Ascending aorta (tissue), 2 donors: ENCODE results near the gene LMNTD1. TPM values are rescaled to one million over a fixed set of nuclear protein-coding genes. Genes with fewer than 3 reads are reported as not detected.
"Not testable (repeated sequence)": the region's sequence is repeated elsewhere in the genome, so short reads cannot be mapped to it uniquely, and the experiment has no call there.

Experiments used
- DNase-seq, 2 donors: peaks; one replicate each; pipeline ENCODE4 v3.0.0-alpha.2; 2019; ENCODE audit warnings: low spot score in 2 of 2
- H3K27ac ChIP-seq, 2 donors: fragments of 200-600 bp; sonication (generic); one replicate each; pipeline ENCODE4 v1.5.1; 2016 to 2017; ENCODE audit warnings: mild to moderate bottlenecking in 1 of 2
- H3K27me3 ChIP-seq: fragments of 200-600 bp; sonication (generic); one replicate; pipeline ENCODE4 v1.5.1; 2017
- H3K36me3 ChIP-seq, 2 donors: fragments of 200-600 bp; sonication (generic); one replicate each; pipeline ENCODE4 v1.5.1; 2016
- H3K4me1 ChIP-seq, 2 donors: fragments of 200-600 bp; sonication (generic); one replicate each; pipeline ENCODE4 v1.5.1; 2016 to 2017; ENCODE audit warnings: mild to moderate bottlenecking in 1 of 2
- H3K4me3 ChIP-seq, 2 donors: fragments of 200-600 bp; sonication (generic); one replicate each; pipeline ENCODE4 v1.5.1; 2016 to 2017; ENCODE audit warnings: mild to moderate bottlenecking in 1 of 2
- H3K9me3 ChIP-seq, 2 donors: fragments of 200-600 bp; sonication (generic); one replicate each; pipeline ENCODE4 v1.5.1; 2016
- CTCF ChIP-seq, 3 experiments: fragments of 200-600 bp in 2 of 3; fragments of 450-650 bp in 1 of 3; sonication (generic) in 2 of 3; IDR thresholded peaks; one replicate each; pipeline ENCODE4 v1.5.1; 2016 to 2019; ENCODE audit warnings: antibody characterized with exemption in 3 of 3, mild to moderate bottlenecking in 1 of 3, moderate library complexity in 1 of 3
- intact Hi-C: fragments of 100-400 bp; cut with DNase I; formaldehyde crosslinking; loops from one replicate; pipeline ENCODE4 v1.15.1; 2023
- total RNA-seq: library from RNA; depleted of rRNA; stranded (reverse); fragments of >200 nt; gene quantifications from one replicate; pipeline ENCODE4 v1.1.0, GENCODE V29; 2016

The LMNTD1 gene
- total RNA-seq, result not detected

GRCh38 chr12:25553098-25553497 is at the start of gene LMNTD1:
Gene LMNTD1, minus strand, starts transcription at chr12:25553283. Its CDS starts 324 bp downstream, at chr12:25552959.
- no peak for DNase-seq
- Histone ChIP-seq H3K36me3 (no peaks in the 10 kb centered on the region), H3K9me3 (no peaks in the 10 kb centered on the region), H3K4me3 (no peak within 1 kb of the TSS), H3K4me1 (no peaks in the 10 kb centered on the region), H3K27me3 (no peaks in the 10 kb centered on the region), H3K27ac (no peak within 1 kb of the TSS)
- intact Hi-C loops, result no loop called here
- no peak for TF ChIP-seq CTCF (IDR thresholded peaks at IDR 0.05)

GRCh38 chr12:25598956-25599355 is 45.9 kb upstream of the LMNTD1 start:
- Histone ChIP-seq H3K4me1 (no peaks in the 10 kb centered on the region), H3K4me3 (no peak overlapping the region), H3K9me3 (peaks cover 0 to 6% of the 10 kb centered on the region in 2 donors), H3K36me3 (no peaks in the 10 kb centered on the region), H3K27me3 (no peaks in the 10 kb centered on the region), H3K27ac (no peak overlapping the region)
- no peak for TF ChIP-seq CTCF (IDR thresholded peaks at IDR 0.05)
- intact Hi-C loops, result no loop called here
- DNase-seq, result no peak

- DNase-seq, H3K27ac ChIP-seq, H3K36me3 ChIP-seq, H3K27me3 ChIP-seq, H3K4me3 ChIP-seq, intact Hi-C loops, H3K9me3 ChIP-seq, H3K4me1 ChIP-seq: not testable (repeated sequence)
Measured at GRCh38 chr12:25595496-25595895, 42.4 kb upstream of the LMNTD1 start.

GRCh38 chr12:25594376-25594775 is 41.3 kb upstream of the LMNTD1 start:
- no peak overlapping the region for H3K27ac ChIP-seq
- intact Hi-C loops, result no loop called here
- H3K4me3 ChIP-seq, result no peak overlapping the region
- H3K9me3 ChIP-seq, result no peaks in the 10 kb centered on the region
- TF ChIP-seq CTCF (IDR thresholded peaks at IDR 0.05), result no peak
- no peaks in the 10 kb centered on the region for H3K4me1 ChIP-seq
- H3K36me3 ChIP-seq, result no peaks in the 10 kb centered on the region
- no peak for DNase-seq
- H3K27me3 ChIP-seq, result no peaks in the 10 kb centered on the region

GRCh38 chr12:25592725-25593495 is 39.8 kb upstream of the LMNTD1 start:
- H3K36me3 ChIP-seq, result no peaks in the 10 kb centered on the region
- no peaks in the 10 kb centered on the region for H3K27me3 ChIP-seq
- no peak overlapping the region for H3K4me3 ChIP-seq
- no peak for TF ChIP-seq CTCF (IDR thresholded peaks at IDR 0.05)
- no peak for DNase-seq
- no peaks in the 10 kb centered on the region for H3K4me1 ChIP-seq
- no peak overlapping the region for H3K27ac ChIP-seq
- no peaks in the 10 kb centered on the region for H3K9me3 ChIP-seq
- intact Hi-C loops, result no loop called here

GRCh38 chr12:25591144-25591543 is 38.1 kb upstream of the LMNTD1 start:
- H3K9me3 ChIP-seq, result no peaks in the 10 kb centered on the region
- intact Hi-C loops, result no loop called here

More at GRCh38 chr12:25591144-25591543, 38.1 kb upstream of the LMNTD1 start:
- no peak for DNase-seq
- Histone ChIP-seq H3K27ac (no peak overlapping the region), H3K36me3 (no peaks in the 10 kb centered on the region), H3K4me3 (no peak overlapping the region), H3K4me1 (no peaks in the 10 kb centered on the region), H3K27me3 (no peaks in the 10 kb centered on the region)
- TF ChIP-seq CTCF (IDR thresholded peaks at IDR 0.05), result no peak
